Measurements from ENCODE around the gene ADAM10. TPM values are rescaled to one million over a fixed set of nuclear protein-coding genes. Genes with fewer than 3 reads are reported as not detected.

ADAM10 gene
- total RNA-seq, 4 donors from 2014 or later = 20.1 to 42.5 (median 33.4) TPM

- no peaks in the 10 kb centered on the region for H3K27me3 ChIP-seq
- intact Hi-C loops (cut with DNase I; ENCODE audit: low total_unique reads) = loop anchor here (1.0 kb wide), 1 partner anchor 34 kb away; no protein-coding TSS in a partner anchor
- in situ Hi-C loops (cut with MboI; ENCODE audit: low sequenced_read_pairs in 4 of 4) = no loop called here
- H3K9me3 ChIP-seq = no peaks in the 10 kb centered on the region
- TF ChIP-seq POLR2A (IDR thresholded peaks at IDR 0.05) = no peak
- TF ChIP-seq, protein P1, sequence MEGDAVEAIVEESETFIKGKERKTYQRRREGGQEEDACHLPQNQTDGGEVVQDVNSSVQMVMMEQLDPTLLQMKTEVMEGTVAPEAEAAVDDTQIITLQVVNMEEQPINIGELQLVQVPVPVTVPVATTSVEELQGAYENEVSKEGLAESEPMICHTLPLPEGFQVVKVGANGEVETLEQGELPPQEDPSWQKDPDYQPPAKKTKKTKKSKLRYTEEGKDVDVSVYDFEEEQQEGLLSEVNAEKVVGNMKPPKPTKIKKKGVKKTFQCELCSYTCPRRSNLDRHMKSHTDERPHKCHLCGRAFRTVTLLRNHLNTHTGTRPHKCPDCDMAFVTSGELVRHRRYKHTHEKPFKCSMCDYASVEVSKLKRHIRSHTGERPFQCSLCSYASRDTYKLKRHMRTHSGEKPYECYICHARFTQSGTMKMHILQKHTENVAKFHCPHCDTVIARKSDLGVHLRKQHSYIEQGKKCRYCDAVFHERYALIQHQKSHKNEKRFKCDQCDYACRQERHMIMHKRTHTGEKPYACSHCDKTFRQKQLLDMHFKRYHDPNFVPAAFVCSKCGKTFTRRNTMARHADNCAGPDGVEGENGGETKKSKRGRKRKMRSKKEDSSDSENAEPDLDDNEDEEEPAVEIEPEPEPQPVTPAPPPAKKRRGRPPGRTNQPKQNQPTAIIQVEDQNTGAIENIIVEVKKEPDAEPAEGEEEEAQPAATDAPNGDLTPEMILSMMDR (IDR thresholded peaks at IDR 0.05 in 4 of 5, conservative IDR thresholded peaks at IDR 0.05 in 1 of 5) = no peak
- DNase-seq (no peak), ATAC-seq (no peak)
- peaks cover 0 to 29% of the 10 kb centered on the region in 2 donors for H3K36me3 ChIP-seq
- H3K4me3 ChIP-seq = no peak overlapping the region
- H3K27ac ChIP-seq = no peak overlapping the region
- H3K4me1 ChIP-seq = no peaks in the 10 kb centered on the region
Observed at GRCh38 chr15:58611731-58612676, 137.5 kb downstream of the ADAM10 start.

DNA sequence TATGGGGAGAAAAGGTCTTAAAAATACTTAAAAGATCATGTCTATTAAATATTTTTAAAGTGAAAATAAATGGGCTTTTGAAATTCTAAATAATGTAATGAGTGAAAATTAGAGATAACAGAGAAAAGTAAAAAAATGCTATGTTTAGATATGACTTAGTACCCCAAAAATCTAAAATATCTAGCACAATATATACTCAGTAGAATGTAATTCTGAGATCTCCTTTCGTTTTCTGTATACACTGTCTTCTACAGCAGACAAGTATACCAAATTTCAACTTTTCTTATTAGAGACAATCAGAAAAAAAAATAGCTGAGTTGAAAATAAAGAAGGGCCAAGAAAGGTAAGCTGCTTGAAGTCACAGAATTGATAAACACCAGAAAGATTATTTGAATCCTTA lies 140.8 kb downstream of the ADAM10 start:
- no peak for DNase-seq
- Histone ChIP-seq H3K4me1 (no peaks in the 10 kb centered on the region), H3K27ac (no peak overlapping the region), H3K9me3 (no peaks in the 10 kb centered on the region), H3K4me3 (no peak overlapping the region), H3K27me3 (no peaks in the 10 kb centered on the region), H3K36me3 (peaks cover 0 to 12% of the 10 kb centered on the region in 2 donors)
- TF ChIP-seq POLR2A (IDR thresholded peaks at IDR 0.05) = no peak
- TF ChIP-seq, protein P1 (IDR thresholded peaks at IDR 0.05 in 4 of 5, conservative IDR thresholded peaks at IDR 0.05 in 1 of 5) = no peak
- no peak for ATAC-seq
- in situ Hi-C loops (cut with MboI; ENCODE audit: low sequenced_read_pairs in 4 of 4) (no loop called here), intact Hi-C loops (cut with DNase I; ENCODE audit: low total_unique reads) (no loop called here)

GRCh38 chr15:58608129-58608590 lies 141.3 kb downstream of the ADAM10 start:
- H3K27me3 ChIP-seq = no peaks in the 10 kb centered on the region
- no peak for TF ChIP-seq POLR2A (IDR thresholded peaks at IDR 0.05)
- TF ChIP-seq, protein P1 (IDR thresholded peaks at IDR 0.05 in 4 of 5, conservative IDR thresholded peaks at IDR 0.05 in 1 of 5) = no peak
- in situ Hi-C loops (cut with MboI; ENCODE audit: low sequenced_read_pairs in 4 of 4) = no loop called here
- H3K27ac ChIP-seq = no peak overlapping the region
- H3K4me1 ChIP-seq = no peaks in the 10 kb centered on the region
- H3K9me3 ChIP-seq = no peaks in the 10 kb centered on the region
- peaks cover 0 to 11% of the 10 kb centered on the region in 2 donors for H3K36me3 ChIP-seq
- intact Hi-C loops (cut with DNase I; ENCODE audit: low total_unique reads) = no loop called here
- ATAC-seq = no peak
- no peak overlapping the region for H3K4me3 ChIP-seq
- no peak for DNase-seq

DNA sequence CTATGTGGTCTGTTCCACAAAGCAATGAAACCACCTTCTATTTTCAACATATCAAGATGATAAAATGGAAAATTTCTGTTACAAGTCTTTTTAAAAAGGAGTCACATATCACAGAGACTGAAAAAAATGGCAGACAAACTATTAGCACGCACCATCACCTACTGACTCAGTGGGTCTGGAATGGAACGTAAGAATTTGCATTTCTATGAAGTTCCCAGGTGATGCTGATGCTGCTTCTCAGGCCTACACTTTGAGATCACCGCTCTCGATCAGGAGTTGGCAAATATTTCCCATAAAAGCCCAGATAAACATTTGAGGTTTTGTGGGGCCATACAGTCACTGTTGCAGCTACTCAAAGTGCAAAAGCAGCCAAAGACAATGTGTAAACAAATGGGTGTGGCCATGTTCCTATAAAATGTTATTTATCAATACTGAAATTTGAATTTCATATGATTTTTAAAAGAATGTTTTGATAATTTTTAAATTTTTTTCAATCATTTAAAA lies 142.9 kb downstream of the ADAM10 start:
- ATAC-seq = no peak
- Histone ChIP-seq H3K27ac (no peak overlapping the region), H3K27me3 (no peaks in the 10 kb centered on the region), H3K4me1 (no peaks in the 10 kb centered on the region), H3K4me3 (no peak overlapping the region), H3K9me3 (no peaks in the 10 kb centered on the region), H3K36me3 (peaks cover 0 to 11% of the 10 kb centered on the region in 2 donors)
- DNase-seq = no peak
- intact Hi-C loops (cut with DNase I; ENCODE audit: low total_unique reads) (no loop called here), in situ Hi-C loops (cut with MboI; ENCODE audit: low sequenced_read_pairs in 4 of 4) (no loop called here)
- TF ChIP-seq, protein P1 (IDR thresholded peaks at IDR 0.05 in 4 of 5, conservative IDR thresholded peaks at IDR 0.05 in 1 of 5) = no peak
- no peak for TF ChIP-seq POLR2A (IDR thresholded peaks at IDR 0.05)
